AG10803 (cell line): ENCODE results near the gene CIB4.

Experiments
- DNase-seq: peaks from one replicate; pipeline ENCODE4 v3.0.0; 2010; ENCODE audit warnings: low read depth
- H3K4me3 ChIP-seq: 2 replicates; pipeline ENCODE4 v1.5.1; 2011; ENCODE audit warnings: mild to moderate bottlenecking, low read length, control low read depth
- TF ChIP-seq, protein P1 (sequence below): conservative IDR thresholded peaks from 2 replicates; pipeline ENCODE4 v1.5.1; 2011; ENCODE audit warnings: mild to moderate bottlenecking, low read length, control low read depth, inconsistent platforms

Gene CIB4

DNA sequence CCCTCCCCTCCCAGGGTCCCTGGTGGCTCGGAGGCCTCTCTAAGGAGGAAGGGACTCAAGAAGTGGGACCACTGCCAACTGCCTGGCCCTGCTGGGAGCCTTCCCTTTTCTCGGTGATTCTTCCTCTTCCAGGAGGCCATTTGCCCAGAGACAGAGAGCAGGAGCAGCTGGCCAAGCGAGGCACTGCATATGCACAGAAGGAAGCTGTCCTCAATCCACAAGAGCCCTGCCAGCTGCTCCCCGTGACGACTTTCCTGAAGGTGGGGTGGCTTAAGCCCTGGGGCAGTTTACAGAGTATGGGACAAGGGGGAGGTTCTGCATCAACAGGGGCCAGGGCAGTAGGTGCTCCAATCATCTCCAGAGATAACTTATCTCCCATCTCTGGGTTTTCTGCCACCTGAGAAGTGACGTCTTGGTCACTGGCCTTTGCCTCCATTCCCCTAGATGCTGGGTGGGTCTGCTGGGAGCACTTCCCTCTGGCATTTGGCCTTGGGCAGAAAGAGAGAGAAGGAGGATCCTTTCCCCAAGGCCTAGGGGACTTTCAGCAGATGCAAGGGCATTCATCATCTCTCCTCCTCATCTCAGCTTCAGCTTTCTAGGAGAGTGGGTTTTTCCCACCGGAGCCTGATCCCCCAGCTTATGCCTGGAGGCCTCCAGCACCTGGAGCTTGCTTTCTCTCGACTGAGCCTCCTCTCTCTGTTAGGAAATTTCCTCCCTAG, 28.5 kb downstream of the CIB4 start:
- TF ChIP-seq, protein P1, sequence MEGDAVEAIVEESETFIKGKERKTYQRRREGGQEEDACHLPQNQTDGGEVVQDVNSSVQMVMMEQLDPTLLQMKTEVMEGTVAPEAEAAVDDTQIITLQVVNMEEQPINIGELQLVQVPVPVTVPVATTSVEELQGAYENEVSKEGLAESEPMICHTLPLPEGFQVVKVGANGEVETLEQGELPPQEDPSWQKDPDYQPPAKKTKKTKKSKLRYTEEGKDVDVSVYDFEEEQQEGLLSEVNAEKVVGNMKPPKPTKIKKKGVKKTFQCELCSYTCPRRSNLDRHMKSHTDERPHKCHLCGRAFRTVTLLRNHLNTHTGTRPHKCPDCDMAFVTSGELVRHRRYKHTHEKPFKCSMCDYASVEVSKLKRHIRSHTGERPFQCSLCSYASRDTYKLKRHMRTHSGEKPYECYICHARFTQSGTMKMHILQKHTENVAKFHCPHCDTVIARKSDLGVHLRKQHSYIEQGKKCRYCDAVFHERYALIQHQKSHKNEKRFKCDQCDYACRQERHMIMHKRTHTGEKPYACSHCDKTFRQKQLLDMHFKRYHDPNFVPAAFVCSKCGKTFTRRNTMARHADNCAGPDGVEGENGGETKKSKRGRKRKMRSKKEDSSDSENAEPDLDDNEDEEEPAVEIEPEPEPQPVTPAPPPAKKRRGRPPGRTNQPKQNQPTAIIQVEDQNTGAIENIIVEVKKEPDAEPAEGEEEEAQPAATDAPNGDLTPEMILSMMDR: no peak
- H3K4me3 ChIP-seq: no peak overlapping the region
- DNase-seq: no peak

DNA sequence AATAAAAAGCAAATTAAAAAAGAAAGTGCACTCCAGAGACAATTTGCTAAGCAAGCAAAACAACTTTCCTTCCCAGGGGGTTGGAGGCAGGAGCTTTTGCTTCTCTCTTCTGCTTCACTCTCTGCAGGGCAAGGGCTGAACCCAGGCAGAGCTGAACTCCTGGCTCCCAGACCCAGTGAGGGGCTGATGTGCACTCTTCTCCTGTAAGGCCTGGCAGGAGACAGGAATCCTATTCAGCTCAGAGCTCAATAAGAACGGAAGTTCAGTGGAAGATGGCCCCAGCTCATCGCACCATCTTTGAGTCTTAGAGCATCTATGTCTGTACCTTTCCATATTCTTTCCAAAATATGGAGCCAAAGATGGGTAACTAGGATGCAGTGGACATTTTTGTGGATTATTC, 29.1 kb downstream of the CIB4 start:
- DNase-seq: no peak
- TF ChIP-seq, protein P1: no peak
- no peak overlapping the region for H3K4me3 ChIP-seq

DNA sequence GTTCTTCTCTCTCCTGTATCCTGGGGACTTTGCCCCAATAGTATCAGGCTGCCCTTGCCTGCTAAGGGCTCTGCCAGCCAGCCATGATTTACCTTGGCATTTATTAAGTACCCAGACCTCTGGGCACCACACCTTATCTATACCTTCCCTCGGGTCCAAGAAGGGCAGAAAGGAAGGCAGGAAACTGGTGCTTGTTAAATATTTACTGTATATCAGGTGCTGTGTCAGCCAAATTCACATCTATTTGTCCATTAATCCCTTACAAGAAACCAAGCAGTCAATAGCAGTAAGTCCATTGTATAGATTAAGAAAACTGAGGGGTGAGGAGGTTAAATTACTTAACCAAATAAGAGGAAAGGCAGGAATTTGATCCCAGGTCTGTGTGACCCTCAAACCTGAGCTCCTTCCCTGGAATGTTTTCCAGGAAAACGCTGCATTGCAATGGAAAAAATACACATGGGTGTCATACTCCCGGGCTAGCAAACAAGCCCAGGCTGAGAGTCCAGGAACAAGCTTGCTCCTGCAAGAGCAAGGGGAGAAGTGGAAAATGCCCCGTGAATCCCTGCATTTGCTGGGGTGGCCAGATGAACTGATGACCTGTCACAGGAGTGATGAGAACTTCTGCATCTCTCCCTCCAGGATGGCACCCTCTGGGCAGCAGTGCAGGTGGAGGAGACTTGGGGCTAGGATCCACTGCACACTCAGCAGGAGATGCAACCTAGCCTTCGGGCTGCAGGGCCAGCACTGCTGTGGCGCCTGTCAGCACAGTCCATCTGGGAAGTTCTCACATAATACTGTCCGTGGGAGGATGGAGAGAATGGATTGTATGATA, 30.4 kb downstream of the CIB4 start:
- TF ChIP-seq, protein P1: no peak
- no peak overlapping the region for H3K4me3 ChIP-seq
- DNase-seq: no peak

DNA sequence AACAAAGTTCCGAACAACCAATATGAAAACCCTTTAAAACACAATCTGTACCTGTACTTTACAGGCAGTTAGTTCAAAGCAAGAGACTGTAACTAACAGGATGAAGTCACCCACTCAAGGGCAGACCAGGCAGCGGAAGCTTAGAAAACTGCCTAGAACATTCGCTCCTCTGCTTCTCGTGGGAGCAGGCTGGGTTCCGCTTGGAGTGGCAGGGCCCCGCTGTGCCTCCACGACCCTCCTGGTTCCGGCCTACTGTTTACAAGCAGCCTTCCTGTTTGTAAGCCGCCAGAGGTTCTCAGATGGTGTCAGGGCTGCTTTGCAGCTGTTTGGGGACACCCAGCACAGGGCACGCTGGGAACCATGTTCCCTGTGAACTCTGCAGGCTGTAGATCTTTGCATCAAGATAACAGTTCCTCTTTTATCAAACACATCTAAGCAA, 31.3 kb downstream of the CIB4 start:
- DNase-seq: no peak
- no peak overlapping the region for H3K4me3 ChIP-seq
- TF ChIP-seq, protein P1: no peak

DNA sequence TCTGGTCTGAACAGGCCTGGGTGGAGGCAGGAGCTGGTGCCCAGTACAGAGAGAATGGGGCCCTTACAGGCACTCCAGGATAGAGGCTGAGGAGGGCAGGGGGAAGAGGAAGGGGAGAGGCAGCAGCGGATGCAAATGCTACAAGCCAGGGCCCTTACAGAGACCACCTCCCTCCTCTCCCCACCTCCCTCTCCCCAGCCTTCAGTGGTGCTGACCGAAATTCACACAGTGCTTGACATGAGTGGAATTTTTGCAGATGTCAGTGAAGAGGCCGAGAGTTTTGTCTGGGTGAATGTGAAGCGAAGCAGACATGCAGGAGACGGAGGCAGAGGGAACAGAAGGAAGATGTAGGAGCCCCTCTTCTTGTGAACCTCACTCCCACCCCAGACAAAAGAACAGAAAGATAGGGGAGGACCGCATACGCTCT, 31.9 kb downstream of the CIB4 start:
- DNase-seq: no peak
- TF ChIP-seq, protein P1: no peak
- no peak overlapping the region for H3K4me3 ChIP-seq

DNA sequence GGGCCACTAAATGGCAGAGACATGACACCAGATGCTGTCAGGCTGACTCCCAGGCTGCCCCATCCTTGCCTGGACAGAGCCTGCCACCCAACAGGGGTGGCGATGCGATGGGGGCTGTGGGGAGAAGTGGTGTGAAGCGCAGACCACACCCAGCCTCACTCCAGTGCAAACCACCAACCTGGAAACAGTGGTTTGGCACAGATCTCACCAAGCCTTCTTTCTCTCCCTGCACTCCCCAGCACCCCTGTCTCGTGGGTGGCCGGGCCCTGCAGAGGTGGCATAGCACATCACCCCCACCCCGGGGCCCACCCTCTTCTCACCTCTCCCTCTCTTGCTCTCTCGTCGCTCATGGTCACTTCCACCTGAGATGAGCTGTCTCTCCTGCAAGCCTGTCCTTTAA, 32.6 kb downstream of the CIB4 start:
- TF ChIP-seq, protein P1: no peak
- no peak for DNase-seq
- no peak overlapping the region for H3K4me3 ChIP-seq
